Measurements from ENCODE around the gene WDR45. TPM values are rescaled to one million over a fixed set of nuclear protein-coding genes. Genes with fewer than 3 reads are reported as not detected.

WDR45 gene
- total RNA-seq, 1 experiment from 2014 or later: 31.5 TPM

- Histone ChIP-seq H3K4me1 (ENCODE audit: insufficient read depth, low read length) (no peaks in the 10 kb centered on the region), H3K23ac (ENCODE audit: insufficient read length, low read depth, low read length) (no peak overlapping the region), H3K4me2 (ENCODE audit: insufficient read depth, insufficient read length, low read length) (no peak overlapping the region), H2BK15ac (ENCODE audit: low read depth, low read length) (no peak overlapping the region), H2AFZ (ENCODE audit: low read length) (no peak overlapping the region), H3K18ac (ENCODE audit: insufficient read length, low read depth, low read length) (no peak overlapping the region), H3K56ac (ENCODE audit: insufficient read length, low read depth, low read length) (no peak overlapping the region), H3K4ac (ENCODE audit: low read depth, low read length) (no peak overlapping the region), H3T11ph (ENCODE audit: low read length) (no peak overlapping the region), H3K27me3 (ENCODE audit: insufficient read depth, low read length) (no peaks in the 10 kb centered on the region), H3K27ac (ENCODE audit: insufficient read length, low read depth, low read length) (no peak overlapping the region), H2AK5ac (ENCODE audit: insufficient read length, low read length) (no peak overlapping the region), H3K14ac (ENCODE audit: insufficient read depth, low read length) (no peak overlapping the region; the same call in 1 of the 2 replicates), H3K79me1 (ENCODE audit: insufficient read depth, low read depth, low read length, poor library complexity, severe bottlenecking) (no peaks in the 10 kb centered on the region), H2BK20ac (ENCODE audit: low read depth, low read length, poor library complexity, severe bottlenecking) (no peak overlapping the region), H3K23me2 (ENCODE audit: insufficient read length, low read depth, low read length, poor library complexity, severe bottlenecking) (no peaks in the 10 kb centered on the region), H4K5ac (ENCODE audit: insufficient read length, low read depth, low read length) (no peak overlapping the region), H4K8ac (replicated peaks; ENCODE audit: insufficient read length, low read depth, low read length) (no peak overlapping the region), H4K91ac (ENCODE audit: insufficient read length, low read depth, low read length) (no peak overlapping the region), H2BK12ac (ENCODE audit: insufficient read length, low read depth, low read length) (no peak overlapping the region), H2BK5ac (ENCODE audit: insufficient read length, low read length) (no peak overlapping the region), H3K9ac (ENCODE audit: extremely low read depth, insufficient read length, low read length) (no peak overlapping the region), H3K9me3 (ENCODE audit: control insufficient read depth, low read depth, low read length) (no peaks in the 10 kb centered on the region), H3K79me2 (ENCODE audit: insufficient read depth, low read length) (0 out of 2 replicates have a peak, but pooled peaks cover 1% of the 10 kb centered on the region), H4K20me1 (ENCODE audit: control insufficient read depth, insufficient read depth, insufficient read length) (no peaks in the 10 kb centered on the region), H2BK120ac (ENCODE audit: low read depth, low read length, poor library complexity, severe bottlenecking) (no peak overlapping the region)
- peaks cover 67 to 74% of the 10 kb centered on the region in 2 experiments for H3K9me3 Mint-ChIP-seq
- H3K27ac Mint-ChIP-seq: no peak overlapping the region
- no peak for DNase-seq
- H3K36me3 Mint-ChIP-seq (ENCODE audit: insufficient read depth in 1 of 3, low read depth in 3 of 3): peaks cover 10 to 60% (median 31%) of the 10 kb centered on the region in 3 experiments
- H3K4me1 Mint-ChIP-seq: peaks cover 0 to 3% of the 10 kb centered on the region in 2 experiments; a peak in 1 of 4 replicates
- no CpG with 5 or more reads among the region's 41 CpGs for WGBS (ENCODE audit: extremely low coverage, insufficient read length, low lambda C conversion rate)
- peaks cover 3% of the 10 kb centered on the region for H3K27me3 Mint-ChIP-seq (ENCODE audit: low read depth)
- H3K4me3 Mint-ChIP-seq: no peak overlapping the region
- TF ChIP-seq CTCF (conservative IDR thresholded peaks at IDR 0.05): no peak
Measured at GRCh38 chrX:49067285-49068120, 12.2 kb downstream of the WDR45 start.

All from H9 (cell line).